GM12873 (cell line): ENCODE measurements around the gene DIDO1.

Experiments
- CTCF ChIP-seq: IDR thresholded peaks from 2 replicates; pipeline ENCODE4 v1.5.1; 2012; ENCODE audit warnings: low read depth, mild to moderate bottlenecking, moderate library complexity, low read length, control low read depth; ENCODE audit not compliant: insufficient read depth; ENCODE audit errors: missing control alignments

DIDO1 gene

GRCh38 chr20:62935968-62936585 lies 9.8 kb upstream of the DIDO1 start:
- no peak for TF ChIP-seq CTCF

GRCh38 chr20:62935204-62935967 lies 9.1 kb upstream of the DIDO1 start:
- TF ChIP-seq CTCF, result no peak

- TF ChIP-seq CTCF, result no peak
These were observed 7.7 kb upstream of the DIDO1 start for GRCh38 chr20:62933966-62934365.

- TF ChIP-seq CTCF, result no peak
These were observed 5.2 kb upstream of the DIDO1 start for GRCh38 chr20:62931464-62931863.

- TF ChIP-seq CTCF, result no peak
These were observed 2.8 kb upstream of the DIDO1 start for GRCh38 chr20:62929051-62929538.

- TF ChIP-seq CTCF, result no peak
These were observed 2.1 kb upstream of the DIDO1 start for GRCh38 chr20:62928246-62928939.

- no peak for TF ChIP-seq CTCF
These were observed 912 bp upstream of the DIDO1 start for GRCh38 chr20:62927128-62927705.
